Stimulated activated CD8-positive, alpha-beta memory T cell treated with anti-CD3 and anti-CD28 coated beads, Interleukin-2, amount 100 ng/mL, for 1 hour (primary cell): ENCODE data around the gene CFC1B.
"Not testable (repeated sequence)": the region's sequence is repeated elsewhere in the genome, so short reads cannot be mapped to it uniquely, and the experiment has no call there.

Experiments
- DNase-seq, 2 donors: peaks; one replicate each; pipeline ENCODE4 v3.0.0-alpha.2; 2020; ENCODE audit warnings: low read depth in 2 of 2

CFC1B gene

DNA sequence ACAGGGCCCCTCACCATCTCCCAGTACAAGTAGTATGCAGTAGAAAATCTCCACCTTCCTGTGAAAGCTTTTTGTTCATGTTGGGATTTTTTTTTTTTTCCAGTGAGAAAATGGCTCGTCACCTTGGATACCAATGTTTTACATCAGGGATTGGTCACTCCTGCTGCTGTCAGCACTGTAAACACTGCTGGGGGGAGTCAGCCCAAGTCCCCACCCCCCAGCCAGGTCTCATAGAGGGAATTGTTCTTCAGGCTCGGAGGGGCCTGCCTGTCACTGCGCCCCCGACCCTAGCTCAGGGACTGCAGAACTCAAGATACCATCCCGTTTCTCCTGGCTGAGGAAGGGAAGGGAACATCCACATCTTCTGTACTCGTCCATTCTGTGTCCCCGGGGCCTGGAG is at the start of gene CFC1B:
TSS of gene CFC1B (plus strand) at position 231 of the 400 bp plus-strand sequence. CDS start 263 bp downstream, outside the sequence.
- not testable (repeated sequence) for DNase-seq

DNA sequence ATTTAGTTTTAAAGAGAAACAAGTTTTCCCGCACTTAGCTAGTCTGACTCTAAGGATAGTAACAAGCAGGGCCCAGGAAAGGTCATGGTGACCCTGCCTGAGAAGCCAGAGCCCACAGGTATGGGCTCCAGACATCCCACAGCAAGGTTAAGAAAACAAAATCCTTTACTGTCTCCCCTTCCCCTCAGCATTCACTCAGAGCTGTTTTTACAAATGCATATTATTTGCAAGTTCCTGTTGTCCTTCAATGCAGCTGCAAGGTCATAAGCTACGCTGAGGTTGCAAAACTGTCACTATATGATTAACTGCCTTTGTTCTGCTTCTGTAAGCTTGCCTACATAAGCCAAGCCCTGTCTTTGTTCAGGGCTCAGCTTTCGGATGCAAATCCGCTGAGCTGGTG is 29.9 kb upstream of the CFC1B start:
- DNase-seq: not testable (repeated sequence)

DNA sequence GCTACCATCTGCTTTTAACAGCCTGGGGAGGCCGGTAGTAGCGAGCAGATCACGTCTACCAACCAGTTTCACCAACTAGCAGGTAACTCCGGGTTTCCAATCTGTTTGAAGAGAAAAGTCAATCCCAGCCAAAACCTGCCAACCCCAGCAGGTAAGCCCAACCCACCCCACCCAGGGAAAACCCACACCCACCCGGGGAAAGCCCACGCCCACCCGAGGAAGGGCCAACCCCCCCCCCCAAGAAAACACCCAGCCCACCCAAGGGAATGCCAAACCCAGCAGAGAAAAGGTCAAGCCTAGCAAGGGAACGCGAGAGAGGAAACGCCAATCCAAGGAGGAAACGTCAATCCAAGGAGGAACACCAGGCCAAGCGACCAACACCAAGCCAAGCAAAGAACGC is 11.8 kb upstream of the CFC1B start, which contains the start of gene POTEI:
TSS of gene POTEI (minus strand) at position 101 of the 400 bp plus-strand sequence. CDS start at position 8, 93 bp downstream.
- DNase-seq: not testable (repeated sequence)

DNA sequence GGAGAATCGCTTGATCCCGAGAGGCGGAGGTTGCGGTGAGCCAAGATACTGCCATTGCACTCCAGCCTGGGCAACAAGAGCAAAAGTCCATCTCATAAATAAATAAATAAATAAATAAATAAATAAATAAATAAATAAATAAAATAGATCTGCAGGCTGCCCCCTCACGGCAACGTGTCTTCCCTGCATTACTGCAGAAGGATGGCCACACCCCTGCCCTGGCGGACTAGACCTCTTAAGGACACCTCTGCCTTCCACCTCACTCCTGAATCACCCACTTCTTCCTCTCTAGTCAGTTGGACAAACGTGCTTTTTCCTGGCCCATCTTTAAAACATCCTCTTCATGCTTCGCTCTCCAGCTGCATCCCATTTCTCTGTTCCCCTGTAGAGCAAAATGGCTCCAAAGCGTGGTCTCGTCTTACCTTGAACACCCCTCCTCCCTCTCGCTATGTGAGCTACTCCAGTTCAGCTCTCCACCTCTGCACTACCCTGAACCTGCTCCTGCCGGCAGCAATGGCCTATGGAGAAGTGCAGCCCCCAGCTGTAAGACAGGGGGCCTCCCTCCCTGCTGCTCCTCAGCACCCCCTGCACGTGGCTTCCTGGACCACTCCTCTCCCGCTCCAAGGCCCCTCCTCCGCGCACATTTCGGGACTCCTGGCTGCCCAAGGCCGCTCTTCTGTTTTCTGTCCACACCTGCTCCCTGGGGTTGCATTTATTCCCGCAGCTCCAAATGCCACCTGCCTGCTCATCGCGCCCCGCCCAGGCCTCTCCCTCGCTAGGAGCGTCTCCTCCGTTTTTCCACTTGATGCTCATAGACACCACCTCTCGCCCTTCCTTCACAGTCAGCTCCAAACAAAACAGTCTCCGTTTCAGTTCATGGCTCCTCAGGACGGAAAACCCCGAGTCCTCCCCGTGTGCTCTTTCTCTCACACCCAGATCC is 9.9 kb upstream of the CFC1B start:
- not testable (repeated sequence) for DNase-seq

DNA sequence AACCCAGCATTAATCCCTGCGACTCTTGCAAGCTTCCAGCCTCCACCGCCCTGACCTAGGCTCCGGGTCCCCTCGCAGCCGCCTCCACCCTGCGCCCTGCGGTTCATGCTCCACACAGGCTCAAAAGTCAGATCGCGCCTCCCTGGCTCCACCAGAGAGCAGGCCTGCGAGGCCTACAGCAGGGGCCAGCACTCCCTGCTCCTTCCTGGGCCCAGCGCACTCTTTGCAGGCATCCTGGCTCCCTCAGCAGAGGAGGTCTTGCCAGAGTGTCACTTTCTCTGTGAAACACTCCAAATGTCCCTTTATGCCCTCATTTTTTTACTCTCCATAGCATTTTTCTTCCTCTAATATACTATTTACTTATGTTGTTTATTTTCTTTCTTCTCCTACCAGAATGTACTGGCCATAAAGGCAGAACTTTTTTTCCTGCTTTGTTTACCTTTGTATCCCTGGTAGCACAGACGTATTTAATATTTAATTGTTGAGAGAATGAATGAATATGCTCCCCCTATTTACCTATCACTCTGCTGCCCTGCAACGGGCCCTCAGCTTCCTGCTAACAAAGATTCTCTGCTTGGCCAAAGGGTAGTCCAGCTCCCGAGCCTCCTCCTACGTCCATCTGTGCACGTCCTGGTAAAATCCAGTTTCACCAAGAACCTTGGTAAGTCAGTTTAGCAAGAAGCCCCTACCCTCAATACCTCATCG is 9.1 kb upstream of the CFC1B start:
- not testable (repeated sequence) for DNase-seq

DNA sequence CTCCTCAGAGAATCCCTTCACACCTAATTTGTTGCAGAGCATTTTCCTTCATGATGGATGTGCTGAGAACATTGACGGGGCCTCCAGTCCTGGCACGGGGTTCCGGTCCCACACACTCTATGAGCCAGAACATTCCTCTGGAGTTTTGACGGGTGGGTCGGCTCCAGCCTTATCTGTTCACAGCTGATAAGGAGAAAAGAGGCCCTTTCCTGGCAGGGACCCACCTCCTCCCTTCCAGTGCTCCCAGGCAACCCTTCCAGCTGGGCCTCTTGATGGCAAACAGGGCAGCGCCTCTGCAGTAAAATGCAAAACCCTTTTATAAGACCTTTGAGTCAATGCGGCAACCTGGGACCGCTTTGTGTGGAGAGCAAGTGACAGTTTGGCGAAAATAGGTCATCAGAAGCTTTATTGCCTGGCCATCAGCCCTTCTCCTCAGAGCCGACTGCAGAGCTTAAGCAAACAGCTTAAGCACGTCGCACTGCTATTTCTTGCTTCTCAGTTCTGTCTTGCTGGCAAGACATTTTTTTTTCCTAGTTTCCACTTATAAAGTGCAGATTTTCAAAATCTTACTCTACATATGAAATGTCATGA is 2.4 kb upstream of the CFC1B start:
- DNase-seq: not testable (repeated sequence)

DNA sequence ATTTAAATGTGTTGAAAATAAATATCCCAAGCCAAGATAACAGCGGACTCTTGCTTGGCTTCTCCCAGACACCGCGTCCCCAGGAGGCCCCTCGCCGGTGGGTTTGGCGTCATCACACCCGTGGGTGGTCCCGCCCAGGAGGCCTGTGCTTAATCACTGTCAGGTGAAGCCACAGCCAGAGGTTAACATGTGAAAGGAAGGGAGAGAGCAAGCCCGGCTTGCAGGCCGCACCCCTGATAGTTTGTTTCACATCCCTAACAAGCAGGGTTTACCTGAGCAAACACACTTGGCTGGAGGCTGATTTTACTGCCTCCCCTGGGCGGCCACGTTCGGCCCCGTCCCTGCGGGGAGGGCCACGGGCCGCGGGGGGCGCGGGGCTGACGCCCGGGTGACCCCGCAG is 1.4 kb downstream of the CFC1B start:
- not testable (repeated sequence) for DNase-seq

DNA sequence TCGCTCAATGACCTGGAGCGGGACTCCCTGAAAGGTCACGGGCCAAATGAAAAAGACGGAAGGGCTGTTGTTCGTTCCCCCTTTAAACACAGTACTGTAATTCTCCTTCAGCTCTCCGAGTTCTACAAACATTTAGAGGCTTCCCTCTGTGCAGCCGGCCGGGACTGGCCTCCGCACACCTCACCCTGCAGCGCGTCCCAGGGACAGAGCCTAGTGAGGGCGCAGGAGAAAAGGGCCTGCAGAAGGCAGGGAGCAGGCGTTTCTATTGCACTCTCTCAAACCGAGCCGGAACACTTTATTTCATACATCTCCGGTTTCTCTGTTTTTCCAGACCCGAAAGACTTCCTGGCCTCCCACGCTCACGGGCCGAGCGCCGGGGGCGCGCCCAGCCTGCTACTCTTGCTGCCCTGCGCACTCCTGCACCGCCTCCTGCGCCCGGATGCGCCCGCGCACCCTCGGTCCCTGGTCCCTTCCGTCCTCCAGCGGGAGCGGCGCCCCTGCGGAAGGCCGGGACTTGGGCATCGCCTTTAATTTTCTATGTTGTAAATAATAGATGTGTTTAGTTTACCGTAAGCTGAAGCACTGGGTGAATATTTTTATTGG is 6.4 kb downstream of the CFC1B start:
- not testable (repeated sequence) for DNase-seq

DNA sequence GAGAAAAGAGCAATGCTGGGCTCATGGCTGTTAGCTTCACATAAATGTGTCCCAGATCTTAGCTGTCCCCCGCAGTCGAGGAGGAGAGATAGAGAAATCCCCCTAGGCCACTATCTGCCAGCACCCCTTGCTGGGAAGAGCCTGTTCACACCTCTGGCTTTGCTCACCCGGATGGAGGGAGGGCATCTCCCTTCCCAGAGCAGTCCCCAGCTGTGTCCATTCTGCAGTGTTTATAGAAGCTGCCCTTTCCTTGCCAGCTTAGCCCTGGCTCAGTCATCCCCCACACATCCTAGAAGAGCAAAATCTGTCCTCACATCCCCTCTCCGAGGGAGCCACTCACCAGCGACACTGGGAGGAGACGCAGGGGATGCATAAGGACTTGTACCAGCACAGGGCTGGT is 8.5 kb downstream of the CFC1B start:
- DNase-seq: not testable (repeated sequence)

DNA sequence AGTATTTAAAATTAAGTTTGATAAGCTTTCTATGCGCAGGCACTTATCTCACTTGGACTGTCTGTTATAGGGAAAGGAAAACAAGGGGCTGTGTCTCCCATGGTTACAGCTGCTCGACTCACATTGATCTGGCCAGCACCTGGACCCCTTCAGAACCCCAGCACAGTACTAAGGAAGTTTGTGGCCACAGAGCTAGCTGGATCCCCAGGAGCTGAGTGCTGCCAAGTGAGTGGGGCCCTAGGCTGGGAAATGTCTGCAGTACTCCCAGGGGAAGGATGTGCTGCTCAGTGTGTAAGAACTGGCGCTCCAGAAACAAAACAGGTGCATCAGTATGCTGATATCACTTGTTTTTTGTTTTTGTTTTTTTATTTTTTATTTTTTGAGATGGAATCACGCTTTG is 9.2 kb downstream of the CFC1B start:
- DNase-seq: not testable (repeated sequence)

DNA sequence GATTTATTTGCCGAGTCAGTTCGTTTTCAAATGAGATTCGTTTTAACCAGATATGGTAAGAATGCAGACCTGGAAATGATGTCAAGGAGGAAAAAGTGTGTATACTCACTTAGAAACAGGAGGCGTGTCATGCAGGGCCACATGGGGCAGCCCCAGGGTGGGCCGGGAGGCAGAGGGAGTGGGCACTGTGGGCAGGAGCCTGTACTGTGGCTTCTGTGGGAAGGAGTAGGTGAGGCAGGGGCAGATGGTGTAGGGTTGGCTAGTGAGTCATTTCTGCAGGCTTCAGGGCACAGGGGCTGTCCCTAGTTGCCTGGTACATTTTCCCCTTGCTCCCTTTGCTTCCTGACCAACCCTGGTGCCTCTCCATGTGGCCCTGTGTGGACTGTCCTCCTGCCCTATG is 10.2 kb downstream of the CFC1B start:
- DNase-seq: not testable (repeated sequence)

DNA sequence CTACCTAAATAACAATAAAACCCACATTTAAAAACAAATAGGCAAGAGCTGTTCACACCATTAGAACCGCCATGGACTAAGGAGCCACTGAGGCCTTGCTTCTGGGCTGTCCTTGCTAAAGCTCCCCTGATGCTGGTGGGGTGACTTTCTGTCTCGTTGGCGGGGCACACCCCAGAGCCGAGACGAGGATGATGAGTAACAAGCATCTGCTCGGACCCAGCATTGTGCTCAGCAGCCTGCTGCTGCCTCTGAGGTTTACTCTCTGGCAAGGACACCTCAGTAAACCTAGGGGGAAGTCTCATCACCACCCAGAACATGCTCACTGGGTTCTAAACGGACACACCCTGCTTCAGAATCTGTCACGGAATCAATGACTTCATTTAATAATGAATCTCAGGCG is 10.7 kb downstream of the CFC1B start:
- not testable (repeated sequence) for DNase-seq

DNA sequence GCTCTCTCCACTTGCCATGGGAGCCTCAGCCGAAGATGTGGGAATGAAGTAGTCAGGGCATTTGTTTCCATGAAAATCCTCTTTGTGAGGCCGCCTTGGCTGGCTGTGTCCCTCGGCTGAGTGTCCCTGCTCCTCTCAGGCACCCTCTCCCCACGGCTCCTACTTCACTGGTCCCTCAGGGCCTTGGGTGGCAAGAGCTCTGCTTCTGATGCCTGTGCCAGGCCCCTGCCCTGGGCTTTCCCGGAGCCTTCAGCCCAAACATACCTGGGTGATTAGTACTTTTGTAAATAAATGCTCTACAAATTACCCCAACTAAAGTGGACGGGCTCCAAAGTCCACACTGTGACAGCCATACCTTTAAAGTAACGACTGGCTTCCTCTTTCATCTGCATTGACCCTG is 15.6 kb downstream of the CFC1B start:
- DNase-seq: not testable (repeated sequence)

DNA sequence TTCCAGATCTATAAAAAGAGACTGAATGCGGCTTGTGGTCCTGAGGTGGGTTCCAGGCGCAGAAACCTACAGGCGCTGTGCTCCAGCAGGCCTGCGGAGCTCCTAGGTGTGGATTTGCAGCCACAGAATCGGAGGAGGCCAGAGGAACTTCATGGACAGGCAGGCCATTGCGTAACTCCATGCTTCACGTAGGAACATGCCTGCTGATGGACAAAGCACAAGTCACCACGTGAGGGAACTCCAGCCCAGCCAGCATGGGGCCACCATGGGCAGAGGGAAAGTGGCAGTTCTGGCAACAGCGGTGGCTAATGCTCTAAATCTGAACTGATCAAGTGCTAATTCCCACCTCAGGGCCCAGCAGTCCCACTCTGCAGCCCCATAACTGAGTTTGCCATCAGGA is 17.2 kb downstream of the CFC1B start:
- DNase-seq: not testable (repeated sequence)

DNA sequence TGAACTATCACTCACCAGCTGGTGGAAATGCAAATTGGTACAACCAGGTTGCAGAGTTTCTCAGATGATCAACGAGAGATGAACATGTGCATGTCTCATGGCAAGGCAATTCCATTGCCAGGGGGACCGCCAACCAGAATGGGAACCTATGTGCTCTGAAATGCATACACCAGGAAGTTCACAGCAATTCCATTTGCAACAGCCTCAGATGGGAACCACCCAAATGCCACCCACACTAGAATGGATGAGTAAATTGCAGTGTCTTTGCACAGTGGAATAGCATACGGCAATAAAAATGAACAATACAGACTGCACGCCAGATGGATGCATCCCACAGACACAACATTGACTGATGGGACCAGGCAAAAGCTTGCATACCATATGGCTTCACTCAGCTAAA is 21.8 kb downstream of the CFC1B start:
- not testable (repeated sequence) for DNase-seq

DNA sequence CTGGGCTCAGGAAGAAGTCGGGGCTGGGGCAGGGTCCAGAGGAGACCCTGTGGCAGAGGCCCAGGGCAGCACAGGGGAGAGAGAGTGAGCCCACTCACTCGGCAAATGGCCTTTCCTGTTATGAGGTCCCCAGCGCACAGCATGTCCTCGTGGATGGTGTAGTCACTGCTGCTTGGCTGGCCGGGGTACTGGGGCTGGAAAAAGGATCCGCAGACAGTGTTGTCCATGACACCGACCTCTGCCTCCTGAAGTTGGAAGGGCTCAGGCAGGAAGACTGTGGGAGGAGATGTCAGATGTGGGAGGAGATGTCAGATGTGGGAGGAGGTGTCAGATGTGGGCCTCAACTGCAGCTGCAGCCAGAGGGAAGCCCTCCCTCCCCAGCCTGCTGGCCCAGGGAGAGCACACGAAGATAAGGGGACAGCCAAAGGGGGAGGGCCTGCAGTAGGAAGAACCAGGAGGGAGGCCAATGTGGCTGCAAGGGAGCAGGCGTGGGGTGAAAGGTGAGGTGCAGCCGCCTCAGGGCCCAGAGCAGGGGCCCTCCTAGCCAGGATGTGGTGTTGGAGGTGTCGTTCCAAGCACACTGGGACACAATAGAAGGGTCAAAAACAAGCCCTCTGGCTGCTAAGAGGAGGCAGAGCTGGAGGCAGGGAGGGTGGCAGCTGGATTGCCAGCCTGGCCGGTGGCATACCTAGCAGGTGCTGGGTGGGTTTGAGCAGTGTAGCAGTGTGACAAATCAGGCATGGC is 22.9 kb downstream of the CFC1B start:
- not testable (repeated sequence) for DNase-seq

DNA sequence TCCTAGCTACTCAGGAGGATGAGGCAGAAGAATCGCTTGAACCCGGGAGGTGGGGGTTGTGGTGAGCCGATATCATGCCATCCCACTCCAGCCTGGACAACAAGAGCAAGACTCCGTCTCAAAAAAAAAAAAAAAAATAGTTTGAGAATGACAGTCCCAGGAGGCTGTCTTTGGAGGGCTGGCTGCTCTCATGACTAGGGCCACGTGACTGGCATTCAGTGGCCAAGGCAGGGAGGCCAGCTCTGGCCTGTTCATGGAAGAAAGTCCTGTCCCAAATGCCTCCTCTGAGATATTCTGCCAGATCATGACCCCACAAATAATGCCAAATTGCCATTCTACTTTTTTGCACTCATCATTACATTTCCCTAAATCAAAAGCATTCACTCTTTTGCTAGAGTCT is 24.0 kb downstream of the CFC1B start:
- DNase-seq: not testable (repeated sequence)

DNA sequence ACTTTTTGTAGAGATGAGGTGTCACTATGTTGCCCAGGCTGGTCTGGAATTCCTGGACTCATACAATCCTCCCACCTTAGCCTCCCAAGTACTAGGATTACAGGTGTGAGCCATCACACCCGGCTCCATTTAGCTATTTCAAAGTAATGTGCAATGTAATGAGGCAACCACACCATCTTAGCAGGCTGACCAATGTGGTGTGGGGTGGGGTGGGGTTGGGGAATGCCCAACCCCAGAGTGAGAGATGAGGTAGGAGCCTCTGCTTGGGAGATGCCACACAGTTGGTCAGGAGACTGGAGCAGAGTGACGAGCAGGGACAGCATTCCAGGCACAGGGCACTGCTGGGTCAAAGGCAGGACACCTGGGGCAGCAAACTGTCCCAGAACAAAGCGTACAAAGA is 27.4 kb downstream of the CFC1B start:
- not testable (repeated sequence) for DNase-seq

DNA sequence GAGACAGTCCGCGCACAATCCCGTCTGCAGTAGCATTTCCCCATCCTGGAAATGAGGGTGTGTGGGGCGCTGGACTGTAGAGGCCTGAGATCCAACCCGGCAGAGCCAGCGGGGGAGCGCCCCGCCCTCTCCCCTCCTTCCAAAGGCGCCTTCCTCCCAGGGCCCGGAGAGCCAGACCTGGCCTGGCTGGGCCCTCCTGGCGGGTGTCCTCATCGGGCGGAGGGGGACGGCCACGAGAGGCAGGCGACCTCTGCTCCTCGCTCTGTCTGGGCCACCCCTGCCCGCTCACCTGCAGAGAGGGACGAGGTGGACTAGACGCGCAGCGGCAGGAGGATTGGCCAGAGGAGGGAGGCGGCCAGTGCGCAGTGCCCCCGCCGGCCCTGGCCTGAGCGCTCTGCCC is 28.5 kb downstream of the CFC1B start:
- DNase-seq: not testable (repeated sequence)

DNA sequence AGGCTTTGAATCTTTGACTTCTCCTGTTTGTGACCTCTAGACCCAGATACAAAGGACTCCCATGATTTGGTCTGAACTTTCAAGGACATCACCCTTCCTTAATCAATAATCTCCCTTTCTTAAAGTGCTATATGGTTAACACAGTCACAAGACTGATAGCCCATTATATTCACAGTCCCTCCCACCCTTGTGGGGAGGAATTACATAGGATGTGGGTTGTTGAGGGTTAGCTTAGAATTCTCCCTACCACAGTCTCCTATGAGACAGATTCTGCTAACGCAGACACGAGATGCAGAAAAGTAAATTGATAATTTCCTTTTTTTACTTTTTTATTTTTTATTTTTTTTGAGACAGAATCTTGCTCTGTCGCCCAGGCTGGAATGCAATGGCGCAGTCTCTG is 33.2 kb downstream of the CFC1B start:
- not testable (repeated sequence) for DNase-seq

DNA sequence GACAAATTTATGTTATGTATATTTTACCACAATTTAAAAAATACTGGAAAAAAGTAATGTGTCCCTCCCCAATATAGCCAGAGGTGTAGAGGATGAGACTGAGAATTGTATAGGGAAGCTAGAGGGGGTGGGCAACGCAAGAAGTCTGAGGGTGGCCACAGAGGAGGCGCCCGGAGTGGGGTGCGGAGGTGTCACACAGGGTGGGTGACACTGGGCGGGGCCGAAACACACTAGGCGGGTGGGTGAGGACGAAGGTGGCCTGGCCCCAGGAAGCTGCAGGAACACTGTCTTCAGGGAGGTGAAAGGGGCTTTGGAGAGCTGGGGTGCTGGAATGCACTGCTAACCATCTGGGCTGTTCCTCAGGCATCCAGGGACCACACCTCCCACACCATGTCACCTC is 35.4 kb downstream of the CFC1B start:
- not testable (repeated sequence) for DNase-seq
